Testis (tissue), 2 donors: Measurements from ENCODE around the gene FAM227A.

Experiments used
- CTCF ChIP-seq, 3 experiments: fragments of 450-650 bp in 2 of 3; fragments of 200-600 bp in 1 of 3; sonication (generic) in 1 of 3; IDR thresholded peaks; one replicate each; pipeline ENCODE4 v1.5.1; 2016 to 2019; ENCODE audit warnings: antibody characterized with exemption in 3 of 3, mild to moderate bottlenecking in 2 of 3, moderate library complexity in 1 of 3
- POLR2A ChIP-seq: fragments of 450-650 bp; IDR thresholded peaks from one replicate; pipeline ENCODE4 v1.6.1; 2017; ENCODE audit warnings: antibody characterized with exemption, mild to moderate bottlenecking, moderate library complexity

- TF ChIP-seq CTCF (IDR thresholded peaks at IDR 0.05) (peak in 1 of 3 experiments; percentile 4), POLR2A (peak; percentile 96)
These were observed 49.3 kb upstream of the FAM227A start, which contains the start of gene GTPBP1 for GRCh38 chr22:38705235-38706100.
